ENCODE results near the gene CDH4.

- TF ChIP-seq CTCF (IDR thresholded peaks at IDR 0.05), result no peak
- no peak for TF ChIP-seq EZH2phosphoT487 (IDR thresholded peaks at IDR 0.05)
These were observed 562.2 kb downstream of the CDH4 start for GRCh38 chr20:61814244-61814643.

All from neural progenitor cell (in vitro differentiated cells).